Measurements from ENCODE around the gene LBP. TPM values are rescaled to one million over a fixed set of nuclear protein-coding genes. Genes with fewer than 3 reads are reported as not detected.

The LBP gene
- total and polyA plus RNA-seq, 2 donors (not counting 1 experiment from before 2014, with no cell fraction given) = not detected

GRCh38 chr20:38383147-38383546, 36.9 kb downstream of the LBP start:
- no peak overlapping the region for H3K9ac ChIP-seq (ENCODE audit: low read length)
- ATAC-seq (ENCODE audit: low read depth) = no peak
- peaks cover 0 to 16% (median 3%) of the 10 kb centered on the region in 4 experiments for H3K27me3 ChIP-seq (replicated peaks in 1 of 4; ENCODE audit: control extremely low read depth in 1 of 4, control insufficient read depth in 3 of 4, insufficient read depth in 4 of 4, low read length in 3 of 4)
- no peaks in the 10 kb centered on the region for H3K4me1 ChIP-seq (ENCODE audit: control insufficient read depth in 2 of 2, insufficient read depth in 2 of 2, low read length in 2 of 2)
- TF ChIP-seq CTCF (IDR thresholded peaks at IDR 0.05) (no peak), EZH2 (IDR thresholded peaks at IDR 0.05; ENCODE audit: borderline replicate concordance, insufficient read depth, low read depth, low read length, poor library complexity, severe bottlenecking) (no peak)
- no peaks in the 10 kb centered on the region for H3K4me1 Mint-ChIP-seq
- no peaks in the 10 kb centered on the region for H4K20me1 ChIP-seq (ENCODE audit: control insufficient read depth, insufficient read depth, low read length, poor library complexity, severe bottlenecking)
- no peak overlapping the region for H3K27ac Mint-ChIP-seq
- no peak overlapping the region for H2AFZ ChIP-seq (ENCODE audit: insufficient read depth, low read depth, low read length, poor library complexity, severe bottlenecking)
- ChIA-PET CTCF (no interaction called here), POLR2A (no interaction called here)
- no peak for DNase-seq
- no peak overlapping the region for H3K4me3 ChIP-seq (ENCODE audit: control extremely low read depth in 1 of 5, extremely low read depth in 1 of 5, insufficient read depth in 1 of 5, low read depth in 2 of 5, low read length in 4 of 5)
- H3K36me3 ChIP-seq (replicated peaks in 1 of 2; ENCODE audit: control extremely low read depth in 1 of 2, control insufficient read depth in 1 of 2, extremely low read depth in 1 of 2, insufficient read depth in 2 of 2, low read length in 1 of 2) = no peaks in the 10 kb centered on the region
- H3K79me2 ChIP-seq (ENCODE audit: control insufficient read depth, insufficient read depth, low read length) = no peaks in the 10 kb centered on the region
- H3K9me3 Mint-ChIP-seq (ENCODE audit: insufficient read depth) = no peaks in the 10 kb centered on the region
- intact Hi-C loops (cut with micrococcal nuclease) = no loop called here
- H3K4me3 Mint-ChIP-seq = no peak overlapping the region
- H3K4me2 ChIP-seq (replicated peaks; ENCODE audit: low read depth, low read length, poor library complexity, severe bottlenecking) = no peak overlapping the region
- no peak overlapping the region for H3K27ac ChIP-seq (ENCODE audit: low read length in 2 of 2)
- 90% methylated on average over 1 of the region's 4 CpGs for WGBS (ENCODE audit: insufficient coverage)
- H3K27me3 Mint-ChIP-seq = peaks cover 15% of the 10 kb centered on the region
- H3K9me3 ChIP-seq (ENCODE audit: control extremely low read depth in 1 of 3, control insufficient read depth in 2 of 3, insufficient read depth in 1 of 3, low read length in 2 of 3) = peaks cover 1 to 7% (median 6%) of the 10 kb centered on the region in 3 donors

GRCh38 chr20:38386004-38386403, 39.7 kb downstream of the LBP start:
- CTCF ChIA-PET = no interaction called here
- Histone ChIP-seq H2AFZ (ENCODE audit: insufficient read depth, low read depth, low read length, poor library complexity, severe bottlenecking) (no peak overlapping the region), H4K20me1 (ENCODE audit: control insufficient read depth, insufficient read depth, low read length, poor library complexity, severe bottlenecking) (no peaks in the 10 kb centered on the region), H3K79me2 (ENCODE audit: control insufficient read depth, insufficient read depth, low read length) (no peaks in the 10 kb centered on the region), H3K36me3 (replicated peaks in 1 of 2; ENCODE audit: control extremely low read depth in 1 of 2, control insufficient read depth in 1 of 2, extremely low read depth in 1 of 2, insufficient read depth in 2 of 2, low read length in 1 of 2) (no peaks in the 10 kb centered on the region), H3K9ac (ENCODE audit: low read length) (no peak overlapping the region), H3K27me3 (replicated peaks in 1 of 4; ENCODE audit: control extremely low read depth in 1 of 4, control insufficient read depth in 3 of 4, insufficient read depth in 4 of 4, low read length in 3 of 4) (peaks cover 0 to 12% (median 3%) of the 10 kb centered on the region in 4 experiments), H3K27ac (ENCODE audit: low read length in 2 of 2) (no peak overlapping the region), H3K4me2 (replicated peaks; ENCODE audit: low read depth, low read length, poor library complexity, severe bottlenecking) (no peak overlapping the region), H3K4me1 (ENCODE audit: control insufficient read depth in 2 of 2, insufficient read depth in 2 of 2, low read length in 2 of 2) (no peaks in the 10 kb centered on the region), H3K4me3 (ENCODE audit: control extremely low read depth in 1 of 5, extremely low read depth in 1 of 5, insufficient read depth in 1 of 5, low read depth in 2 of 5, low read length in 4 of 5) (no peak overlapping the region), H3K9me3 (ENCODE audit: control extremely low read depth in 1 of 3, control insufficient read depth in 2 of 3, insufficient read depth in 1 of 3, low read length in 2 of 3) (peaks cover 1 to 7% (median 6%) of the 10 kb centered on the region in 3 donors)
- Mint-ChIP-seq H3K27ac (no peak overlapping the region), H3K4me1 (no peaks in the 10 kb centered on the region), H3K27me3 (peaks cover 17% of the 10 kb centered on the region), H3K9me3 (ENCODE audit: insufficient read depth) (no peaks in the 10 kb centered on the region), H3K4me3 (no peak overlapping the region)
- TF ChIP-seq CTCF (IDR thresholded peaks at IDR 0.05) (no peak), EZH2 (IDR thresholded peaks at IDR 0.05; ENCODE audit: borderline replicate concordance, insufficient read depth, low read depth, low read length, poor library complexity, severe bottlenecking) (no peak)
- 53% methylated on average over 7 of the region's 8 CpGs for WGBS (ENCODE audit: insufficient coverage)
- DNase-seq = no peak
- POLR2A ChIA-PET = no interaction called here
- no peak for ATAC-seq (ENCODE audit: low read depth)
- intact Hi-C loops (cut with micrococcal nuclease) = no loop called here

Measured in B cell (primary cell).